Right cardiac atrium (tissue), 5 donors: ENCODE results near the gene IPO13. TPM values are rescaled to one million over a fixed set of nuclear protein-coding genes. Genes with fewer than 3 reads are reported as not detected.

Source experiments
- ATAC-seq, 2 donors: fragments of 200-7000 bp; cut with Tn5 transposase; one replicate each; pipeline versions ENCODE4 v1.8.0 to v1.9.1; 2020; ENCODE audit warnings: moderate library complexity in 2 of 2, mild to moderate bottlenecking in 1 of 2
- DNase-seq, 3 donors: peaks; one replicate each; pipeline ENCODE4 v3.0.0-alpha.2; 2020
- H3K27ac ChIP-seq: one replicate; pipeline ENCODE4 v1.5.1; 2013; ENCODE audit warnings: mild to moderate bottlenecking, low read length, control low read depth, moderate library complexity
- H3K27me3 ChIP-seq: one replicate; pipeline ENCODE4 v1.6.1; 2013; ENCODE audit not compliant: control insufficient read depth, insufficient read depth
- H3K4me1 ChIP-seq: one replicate; pipeline ENCODE4 v1.6.1; 2013; ENCODE audit warnings: low read length; ENCODE audit not compliant: control insufficient read depth, insufficient read depth
- H3K4me3 ChIP-seq: one replicate; pipeline ENCODE4 v1.5.1; 2013; ENCODE audit warnings: low read length, control low read depth
- H3K9me3 ChIP-seq: one replicate; pipeline ENCODE4 v1.6.1; 2013; ENCODE audit warnings: low read length; ENCODE audit not compliant: control insufficient read depth
- WGBS: extraction: QIAGEN DNeasy Blood & Tissue Kit; methylation state at CpG from one replicate; pipeline ENCODE4 v1.1.7; 2013; 5-methylcytosine and 5-hydroxymethylcytosine counted together
- intact Hi-C, 4 donors: fragments of 100-400 bp; cut with DNase I; formaldehyde crosslinking; loops; one replicate each; pipeline versions ENCODE4 v1.11.0 to v1.14.0; 2022 to 2023
- polyA plus RNA-seq: library from polyadenylated mRNA; stranded (reverse); fragments of 200-250 nt; gene quantifications from one replicate; pipeline ENCODE4 v1.2.3, GENCODE V29; 2013
- total RNA-seq, 4 donors: library from RNA; stranded (reverse); fragmentation: NEBNext Ultra II Directional; extraction: Animal tissue kit (Norgen Biotek cat#: 25700); gene quantifications; one replicate each; pipeline ENCODE4 v1.2.1, GENCODE V29; 2021
- donor health status: healthy with polysubstance abuse.
- donor health status: DM: no; HTN: yes; CAD: no.
- donor health status: DM: no; HTN: no; CAD: no.
- donor health status: DM: no; HTN: yes; CAD: no; lungs with severe emphysema.
- donor health status: DM: yes; HTN: yes; CAD: no.

IPO13 gene
- total and polyA plus RNA-seq, 5 donors: 18.6 to 31.2 (median 28.7) TPM

- H3K4me3 ChIP-seq: no peak overlapping the region
- H3K9me3 ChIP-seq: no peaks in the 10 kb centered on the region
- intact Hi-C loops: loop anchor here in 2 of 4 donors (5.0 kb wide), 2 partner anchors 37 to 47 kb away; no protein-coding TSS in a partner anchor
- ATAC-seq (no peak), DNase-seq (peak in 1 of 3 donors; percentile 26)
- no peaks in the 10 kb centered on the region for H3K4me1 ChIP-seq
- H3K27me3 ChIP-seq: no peaks in the 10 kb centered on the region
- 74% methylated on average over 8 of the region's 8 CpGs for WGBS
- H3K27ac ChIP-seq: no peak overlapping the region
These were observed 53.4 kb downstream of the IPO13 start for GRCh38 chr1:44000122-44000665.

- 77% methylated on average over 8 of the region's 8 CpGs for WGBS
- Histone ChIP-seq H3K9me3 (no peaks in the 10 kb centered on the region), H3K27me3 (no peaks in the 10 kb centered on the region), H3K4me1 (no peaks in the 10 kb centered on the region), H3K27ac (no peak overlapping the region), H3K4me3 (no peak overlapping the region)
- DNase-seq: no peak
- ATAC-seq: no peak
- intact Hi-C loops: loop anchor here in 2 of 4 donors (5.0 kb wide), 2 partner anchors 35 to 45 kb away; no protein-coding TSS in a partner anchor
These were observed 55.4 kb downstream of the IPO13 start for GRCh38 chr1:44002165-44002564.

DNA sequence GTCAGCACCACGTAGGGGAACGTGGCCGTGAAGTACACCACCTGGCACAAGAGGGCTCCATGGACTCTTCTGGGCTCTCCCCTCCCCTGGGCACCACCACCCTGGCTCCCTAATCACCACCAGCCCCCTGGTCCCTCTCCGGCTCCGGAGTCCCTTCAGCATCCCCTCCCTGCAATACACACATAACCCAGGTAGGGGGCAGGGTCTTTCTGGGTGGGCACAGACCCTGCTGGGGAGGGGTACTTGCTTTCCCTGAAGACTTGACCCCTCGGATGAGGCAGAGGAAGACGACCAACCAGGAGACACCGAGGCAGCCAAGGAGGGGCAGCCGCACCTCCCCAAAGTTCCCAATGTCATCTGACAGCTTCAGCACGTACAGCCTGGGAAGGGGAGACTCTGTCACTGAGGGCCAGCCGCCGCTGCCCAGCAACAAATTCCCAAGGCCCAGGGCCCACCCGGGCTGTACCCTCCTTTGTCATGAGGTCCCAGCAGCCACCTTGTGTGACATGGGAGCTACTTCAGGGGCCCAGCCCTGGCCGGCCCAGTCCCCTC, 55.9 kb downstream of the IPO13 start:
- intact Hi-C loops: loop anchor here in 2 of 4 donors (5.0 kb wide), 2 partner anchors 35 to 45 kb away; no protein-coding TSS in a partner anchor
- WGBS: 82% methylated on average over 14 of the region's 14 CpGs
- no peaks in the 10 kb centered on the region for H3K4me1 ChIP-seq
- H3K27me3 ChIP-seq: no peaks in the 10 kb centered on the region
- no peak overlapping the region for H3K27ac ChIP-seq
- no peak for DNase-seq
- H3K4me3 ChIP-seq: no peak overlapping the region
- H3K9me3 ChIP-seq: no peaks in the 10 kb centered on the region
- ATAC-seq: no peak

- Histone ChIP-seq H3K4me1 (no peaks in the 10 kb centered on the region), H3K4me3 (no peak overlapping the region), H3K9me3 (no peaks in the 10 kb centered on the region), H3K27me3 (no peaks in the 10 kb centered on the region), H3K27ac (no peak overlapping the region)
- WGBS: 93% methylated on average over 12 of the region's 12 CpGs
- ATAC-seq: no peak
- intact Hi-C loops: no loop called here
- no peak for DNase-seq
These were observed 61.5 kb downstream of the IPO13 start for GRCh38 chr1:44008259-44008658.

DNA sequence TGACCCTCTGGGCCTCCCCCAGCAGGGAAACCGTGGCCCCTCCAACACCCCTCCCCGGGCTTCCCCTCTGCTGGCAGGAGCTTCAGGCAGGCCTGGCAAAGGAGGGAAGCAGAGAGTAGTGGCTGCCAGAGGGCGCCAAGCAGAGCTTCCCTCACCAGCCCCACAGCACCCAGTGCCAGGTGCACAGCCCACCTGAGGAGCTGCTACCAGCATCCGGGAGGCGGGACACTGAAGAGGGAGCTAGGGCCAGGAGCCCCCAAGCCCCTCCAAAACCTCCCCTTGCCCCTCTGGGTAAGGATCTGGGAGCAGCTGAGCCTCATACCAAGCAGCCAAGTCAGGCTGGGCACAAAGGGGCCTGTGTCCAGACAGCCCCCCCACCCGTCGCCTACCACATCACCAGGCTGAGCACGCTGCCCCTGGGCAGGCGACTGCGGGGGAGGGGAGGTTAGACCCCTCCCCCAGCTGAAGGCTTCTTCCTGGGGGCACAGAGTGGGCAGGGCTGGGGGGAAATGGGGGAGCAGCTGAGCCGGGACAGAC, 64.3 kb downstream of the IPO13 start:
- Histone ChIP-seq H3K27me3 (no peaks in the 10 kb centered on the region), H3K9me3 (no peaks in the 10 kb centered on the region), H3K27ac (no peak overlapping the region), H3K4me1 (no peaks in the 10 kb centered on the region), H3K4me3 (no peak overlapping the region)
- peak in 1 of 3 donors; percentile 16 for DNase-seq
- intact Hi-C loops: no loop called here
- no peak for ATAC-seq
- 77% methylated on average over 11 of the region's 11 CpGs for WGBS

GRCh38 chr1:44012404-44012803, 65.7 kb downstream of the IPO13 start:
- ATAC-seq (no peak), DNase-seq (no peak)
- Histone ChIP-seq H3K4me3 (no peak overlapping the region), H3K27me3 (no peaks in the 10 kb centered on the region), H3K9me3 (no peaks in the 10 kb centered on the region), H3K4me1 (no peaks in the 10 kb centered on the region), H3K27ac (no peak overlapping the region)
- 71% methylated on average over 2 of the region's 2 CpGs for WGBS
- intact Hi-C loops: no loop called here

DNA sequence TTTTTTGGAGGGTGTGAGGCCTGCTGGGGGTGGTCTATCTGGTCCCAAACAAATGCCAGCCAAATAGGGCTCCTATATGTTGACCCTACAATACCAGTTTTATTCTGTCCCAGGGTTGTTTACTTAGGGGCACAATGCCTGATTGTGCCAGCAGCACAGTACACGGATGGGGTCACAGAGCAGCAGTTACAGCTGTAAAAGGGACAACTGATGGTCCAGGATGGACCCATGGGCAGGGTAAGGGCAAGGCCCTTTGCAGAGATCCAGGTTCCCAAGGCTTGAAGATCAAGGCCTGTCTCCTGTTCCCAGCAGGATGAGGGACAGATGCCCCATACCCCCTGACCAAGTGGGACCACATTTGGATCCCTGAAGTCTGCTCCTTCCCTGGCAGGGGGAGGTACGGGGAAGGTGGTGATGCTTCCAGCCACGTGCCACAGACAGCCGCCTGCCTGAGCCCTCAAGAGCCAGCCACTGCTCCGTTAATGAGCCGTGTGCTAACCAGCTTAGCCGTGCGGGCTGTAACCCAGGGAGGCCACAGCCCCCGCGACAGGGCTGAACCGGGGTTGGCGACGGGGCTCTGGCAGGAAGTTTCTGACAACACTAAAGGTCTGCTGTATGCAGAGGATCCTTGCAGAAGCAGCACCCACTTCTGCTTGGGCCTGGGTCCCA, 66.3 kb downstream of the IPO13 start:
- no peaks in the 10 kb centered on the region for H3K4me1 ChIP-seq
- ATAC-seq (no peak), DNase-seq (peak in 1 of 3 donors; percentile 17)
- H3K9me3 ChIP-seq: no peaks in the 10 kb centered on the region
- intact Hi-C loops: no loop called here
- no peaks in the 10 kb centered on the region for H3K27me3 ChIP-seq
- no peak overlapping the region for H3K4me3 ChIP-seq
- 69% methylated on average over 13 of the region's 13 CpGs for WGBS
- no peak overlapping the region for H3K27ac ChIP-seq

GRCh38 chr1:44013949-44014348, 67.2 kb downstream of the IPO13 start:
- 64% methylated on average over 5 of the region's 5 CpGs for WGBS
- intact Hi-C loops: no loop called here
- DNase-seq (peak in 2 of 3 donors; percentile 28 to 30), ATAC-seq (no peak)
- Histone ChIP-seq H3K27me3 (no peaks in the 10 kb centered on the region), H3K9me3 (no peaks in the 10 kb centered on the region), H3K27ac (no peak overlapping the region), H3K4me1 (no peaks in the 10 kb centered on the region), H3K4me3 (no peak overlapping the region)

- intact Hi-C loops: no loop called here
- Histone ChIP-seq H3K27me3 (no peaks in the 10 kb centered on the region), H3K4me3 (no peak overlapping the region), H3K4me1 (no peaks in the 10 kb centered on the region), H3K27ac (no peak overlapping the region), H3K9me3 (no peaks in the 10 kb centered on the region)
- peak in 2 of 3 donors; percentile 3 to 15 for DNase-seq
- 64% methylated on average over 8 of the region's 8 CpGs for WGBS
- no peak for ATAC-seq
These were observed 67.8 kb downstream of the IPO13 start for GRCh38 chr1:44014365-44015104.

DNA sequence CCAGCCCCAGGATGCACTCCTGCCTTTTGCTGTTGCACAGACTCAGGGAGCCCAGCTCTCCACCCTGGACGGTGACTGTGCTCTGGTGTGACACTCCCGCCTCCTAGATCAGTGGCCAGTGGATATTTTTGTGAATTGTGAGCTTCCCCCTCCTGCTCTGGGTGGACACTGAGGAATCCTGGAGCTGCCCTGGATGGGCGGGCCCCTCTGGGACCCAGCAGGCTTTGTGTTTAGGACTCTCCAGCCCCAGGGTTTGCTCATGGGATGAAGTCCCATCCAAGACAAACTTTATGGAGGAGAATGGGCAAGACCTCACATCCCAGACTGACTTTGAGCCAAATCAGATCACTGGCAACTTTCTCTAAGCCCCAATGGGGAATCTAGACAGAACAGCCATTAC, 68.5 kb downstream of the IPO13 start:
- DNase-seq (peak; percentile 71 to 85 (median 82)), ATAC-seq (peak; percentile 74 to 93)
- intact Hi-C loops: no loop called here

More for the DNA sequence above, 68.5 kb downstream of the IPO13 start:
- Histone ChIP-seq H3K4me3 (no peak overlapping the region), H3K9me3 (no peaks in the 10 kb centered on the region), H3K27ac (no peak overlapping the region), H3K27me3 (no peaks in the 10 kb centered on the region), H3K4me1 (no peaks in the 10 kb centered on the region)
- 37% methylated on average over 3 of the region's 3 CpGs for WGBS
